HG03280 (cell line): Measurements from ENCODE around the gene SPTB.

Experiments
- ATAC-seq: cut with Tn5 transposase; IDR thresholded peaks from one replicate; pipeline ENCODE4 v1.9.1; 2021; ENCODE audit warnings: mild to moderate bottlenecking, moderate library complexity; ENCODE audit not compliant: unreplicated experiment

Gene SPTB

GRCh38 chr14:64889352-64889751 is 9.6 kb upstream of the SPTB start:
- ATAC-seq = no peak

- ATAC-seq = no peak
Observed at GRCh38 chr14:64885559-64885958, 5.9 kb upstream of the SPTB start.

- peak; percentile 51 for ATAC-seq
Observed at GRCh38 chr14:64880221-64881121, 764 bp upstream of the SPTB start.

DNA sequence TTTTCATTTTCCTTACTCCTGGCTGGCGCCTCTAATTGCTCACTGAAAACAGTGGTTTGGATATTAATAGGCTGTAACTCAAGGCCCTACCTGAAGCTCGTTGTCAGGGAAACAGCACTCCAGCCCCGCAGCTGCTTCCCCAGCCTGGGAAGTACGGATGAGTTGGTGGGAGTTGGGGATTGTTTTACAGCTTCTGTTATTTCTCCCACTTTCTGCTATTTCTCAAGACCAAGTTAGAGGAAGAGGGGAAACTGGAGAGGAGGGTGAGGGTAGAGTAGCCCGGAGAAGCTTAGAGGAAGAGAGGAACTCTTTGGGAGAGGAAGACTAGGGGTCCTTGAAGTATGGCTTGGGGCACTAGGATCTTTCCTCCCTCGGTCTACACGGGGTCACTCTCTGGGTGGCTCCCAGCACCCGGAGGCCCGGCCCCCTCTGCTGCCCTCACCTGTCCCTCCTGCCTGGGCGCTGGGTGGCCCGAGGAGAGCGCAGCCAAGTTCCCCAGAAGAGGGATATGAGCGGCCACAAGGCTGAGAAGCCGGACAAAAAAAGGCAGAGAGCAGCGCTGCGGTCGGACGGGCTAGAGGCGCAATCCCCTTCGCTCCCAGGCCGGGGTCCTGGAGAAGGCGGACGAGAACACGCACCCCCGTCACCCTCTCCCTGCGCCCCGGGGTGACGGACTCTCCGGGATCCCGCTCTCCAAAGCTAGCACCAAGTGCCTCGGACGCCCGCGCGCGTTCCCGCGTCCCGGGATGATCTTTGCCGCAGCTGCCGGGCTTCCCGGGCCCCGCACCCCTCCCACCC is 671 bp downstream of the SPTB start:
- no peak for ATAC-seq

GRCh38 chr14:64877846-64878245 is 1.9 kb downstream of the SPTB start:
- ATAC-seq = no peak

- no peak for ATAC-seq
Observed at GRCh38 chr14:64875350-64875749, 4.4 kb downstream of the SPTB start.

GRCh38 chr14:64873506-64874219 is 6.0 kb downstream of the SPTB start:
- no peak for ATAC-seq

- ATAC-seq = no peak
Observed at GRCh38 chr14:64871344-64871743, 8.4 kb downstream of the SPTB start.

DNA sequence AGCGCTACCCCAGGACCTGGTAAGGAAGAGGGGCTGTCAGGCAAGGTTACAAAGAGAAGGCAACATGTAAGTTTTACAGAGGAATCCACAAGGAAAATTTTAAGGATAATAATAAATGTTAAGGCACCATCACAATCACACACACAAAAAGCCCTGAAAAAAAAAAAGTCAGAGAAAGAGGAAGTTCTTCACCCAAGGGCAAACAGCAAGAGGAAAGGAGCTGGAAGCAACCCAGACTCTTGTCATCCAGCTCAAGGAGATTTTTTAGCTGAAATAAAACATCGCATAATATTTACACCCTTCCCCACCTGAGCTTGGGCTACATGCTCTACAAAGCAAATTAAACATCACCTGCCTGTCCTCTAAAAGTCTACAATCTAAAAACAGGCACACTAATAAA is 9.5 kb downstream of the SPTB start:
- no peak for ATAC-seq

DNA sequence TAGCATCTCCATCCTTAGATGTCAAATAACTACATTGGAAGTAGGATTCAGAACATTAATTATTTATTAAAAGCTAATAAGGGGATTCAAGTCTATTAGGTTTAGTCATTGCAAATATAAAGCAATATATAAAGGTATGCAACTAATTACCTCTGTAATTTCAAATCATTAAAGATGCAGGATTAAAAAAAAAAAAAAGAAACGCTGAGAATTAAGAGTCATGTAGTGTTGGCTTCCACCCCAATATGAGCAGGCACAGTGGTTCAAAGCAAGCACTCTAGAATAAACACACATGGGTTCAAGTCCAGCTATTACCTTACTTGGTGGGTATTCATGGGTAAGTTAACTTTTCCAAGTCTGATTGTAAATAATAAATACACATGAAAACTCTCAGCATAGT is 10.9 kb downstream of the SPTB start:
- no peak for ATAC-seq

GRCh38 chr14:64868379-64868778 is 11.3 kb downstream of the SPTB start:
- no peak for ATAC-seq

DNA sequence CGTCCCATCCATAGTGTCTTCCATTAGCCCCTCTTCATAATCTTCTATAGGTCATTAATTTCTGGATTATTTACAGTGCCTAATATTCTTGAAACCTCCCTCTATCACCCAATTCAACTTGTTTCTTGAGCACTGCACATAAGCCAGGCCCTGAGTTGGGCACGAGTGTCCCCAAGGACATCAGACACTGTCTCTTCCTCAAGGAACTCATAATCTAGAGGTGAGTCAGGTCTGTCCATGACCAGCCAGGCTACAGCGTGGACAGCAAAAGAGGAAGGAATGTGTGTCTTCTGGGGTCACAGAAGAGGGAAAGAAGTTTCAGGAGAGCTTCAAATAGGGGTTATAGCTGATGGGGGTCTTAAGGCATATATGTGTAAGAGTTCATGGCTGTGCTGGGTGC is 12.5 kb downstream of the SPTB start:
- ATAC-seq = no peak

- no peak for ATAC-seq
Observed at GRCh38 chr14:64865992-64866391, 13.7 kb downstream of the SPTB start.

DNA sequence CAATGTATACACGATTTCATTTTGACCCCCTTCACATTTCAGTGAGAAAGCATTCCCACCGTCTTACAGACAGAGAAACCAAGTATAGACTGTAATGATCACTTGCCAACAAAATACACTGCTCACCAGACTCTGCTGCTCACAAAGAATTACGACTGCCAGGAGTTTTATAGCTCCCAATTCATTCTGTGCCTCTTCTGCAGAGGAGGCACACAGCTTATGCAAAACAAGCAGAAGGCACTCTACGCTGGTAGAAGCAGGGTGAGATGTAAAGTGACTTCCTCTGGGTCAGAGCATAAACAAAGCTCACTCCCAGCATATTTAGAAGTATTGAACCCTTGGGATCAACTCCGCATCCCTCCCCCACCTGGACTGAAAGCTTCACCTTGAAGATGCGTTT is 14.6 kb downstream of the SPTB start:
- no peak for ATAC-seq

DNA sequence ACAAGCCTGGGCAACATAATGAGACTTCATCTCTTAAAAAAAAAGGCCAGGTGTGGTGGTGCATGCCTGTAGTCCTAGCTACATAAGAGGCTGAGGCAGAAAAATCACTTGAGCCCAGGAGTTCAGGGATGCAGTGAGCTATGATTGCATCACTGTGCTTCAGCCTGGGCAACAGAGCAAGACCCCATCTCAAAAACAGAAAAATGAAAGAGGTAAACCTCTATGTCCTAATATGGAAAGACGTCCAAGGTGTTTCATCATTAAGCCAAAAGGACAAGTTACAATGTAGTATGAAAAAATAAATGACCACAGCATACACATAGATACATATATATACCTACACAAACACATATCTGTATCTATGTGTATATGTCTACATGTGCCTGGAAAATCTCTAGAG is 15.4 kb downstream of the SPTB start:
- ATAC-seq = no peak

GRCh38 chr14:64861916-64862315 is 17.8 kb downstream of the SPTB start:
- ATAC-seq = no peak

GRCh38 chr14:64860039-64860438 is 19.7 kb downstream of the SPTB start:
- ATAC-seq = no peak

- no peak for ATAC-seq
Observed at GRCh38 chr14:64857979-64858744, 21.5 kb downstream of the SPTB start.

- no peak for ATAC-seq
Observed at GRCh38 chr14:64856529-64857445, 22.9 kb downstream of the SPTB start.
